DMS 273 (cell line): Measurements from ENCODE around the gene MTUS2.
A peak's percentile ranks its signal among the peaks of the same experiment; 100 is the strongest.
"Not testable (repeated sequence)": the region's sequence is repeated elsewhere in the genome, so short reads cannot be mapped to it uniquely, and the experiment has no call there.

Experiments
- DNase-seq: peaks from one replicate; lab custom pipeline; 2025; ENCODE audit not compliant: unreplicated experiment; lab: John Stamatoyannopoulos, UW

MTUS2 gene

GRCh38 chr13:29210676-29211075, 390.5 kb downstream of the MTUS2 start:
- DNase-seq = no peak

GRCh38 chr13:29211162-29211561, 391.0 kb downstream of the MTUS2 start:
- DNase-seq = not testable (repeated sequence)

GRCh38 chr13:29222458-29222857, 402.3 kb downstream of the MTUS2 start:
- no peak for DNase-seq

- DNase-seq = no peak
These were observed 404.1 kb downstream of the MTUS2 start for GRCh38 chr13:29224206-29224605.

GRCh38 chr13:29227576-29227975, 407.4 kb downstream of the MTUS2 start:
- DNase-seq = no peak

GRCh38 chr13:29230299-29230845, 410.2 kb downstream of the MTUS2 start:
- DNase-seq = no peak

GRCh38 chr13:29239653-29240525, 419.8 kb downstream of the MTUS2 start:
- DNase-seq = peak; percentile 71

- no peak for DNase-seq
These were observed 434.7 kb downstream of the MTUS2 start for GRCh38 chr13:29254626-29255370.

GRCh38 chr13:29255567-29255966, 435.4 kb downstream of the MTUS2 start:
- no peak for DNase-seq

GRCh38 chr13:29260684-29261083, 440.5 kb downstream of the MTUS2 start:
- peak; percentile 42 for DNase-seq

GRCh38 chr13:29266261-29266660, 446.1 kb downstream of the MTUS2 start:
- peak; percentile 1 for DNase-seq

GRCh38 chr13:29266756-29267733, 446.9 kb downstream of the MTUS2 start:
- no peak for DNase-seq

- DNase-seq = peak; percentile 81
These were observed 450.3 kb downstream of the MTUS2 start for GRCh38 chr13:29270271-29270985.

GRCh38 chr13:29271606-29272005, 451.5 kb downstream of the MTUS2 start:
- DNase-seq = no peak

- peak; percentile 52 for DNase-seq
These were observed 459.5 kb downstream of the MTUS2 start for GRCh38 chr13:29279356-29280254.

GRCh38 chr13:29281932-29282495, 461.9 kb downstream of the MTUS2 start:
- no peak for DNase-seq

- peak; percentile 27 for DNase-seq
These were observed 464.6 kb downstream of the MTUS2 start for GRCh38 chr13:29284726-29285125.

- no peak for DNase-seq
These were observed 467.1 kb downstream of the MTUS2 start for GRCh38 chr13:29287237-29287636.

- DNase-seq = no peak
These were observed 471.9 kb downstream of the MTUS2 start for GRCh38 chr13:29292045-29292444.
